Gastrocnemius medialis (tissue), 4 donors: ENCODE data around the gene RAB15. TPM values are rescaled to one million over a fixed set of nuclear protein-coding genes. Genes with fewer than 3 reads are reported as not detected.
A peak's percentile ranks its signal among the peaks of the same experiment; 100 is the strongest.

ENCODE experiments used
- ATAC-seq, 2 donors: fragments of 150-250 bp; one replicate each; pipeline ENCODE4 v1.9.1; 2016
- DNase-seq, 2 donors: peaks; one replicate each; pipeline ENCODE4 v3.0.0-alpha.2; 2019
- H3K27ac ChIP-seq, 4 donors: fragments of 200-600 bp; sonication (generic); 1 replicate in 1 of 4; 2 replicates in 3 of 4; pipeline ENCODE4 v1.5.1; 2016 to 2018; ENCODE audit warnings: mild to moderate bottlenecking in 2 of 4, moderate library complexity in 1 of 4
- H3K27me3 ChIP-seq, 3 donors: fragments of 200-600 bp; sonication (generic) in 2 of 3; 1 replicate in 1 of 3; 2 replicates in 2 of 3; pipeline versions ENCODE4 v1.5.1 to v1.6.0; 2016 to 2019; ENCODE audit warnings: mild to moderate bottlenecking in 1 of 3, moderate library complexity in 1 of 3
- H3K36me3 ChIP-seq, 2 donors: fragments of 200-600 bp; sonication (generic) in 1 of 2; one replicate each; pipeline ENCODE4 v1.5.1; 2017 to 2018
- H3K4me1 ChIP-seq, 2 donors: fragments of 200-600 bp; sonication (generic) in 1 of 2; one replicate each; pipeline ENCODE4 v1.5.1; 2016 to 2017; ENCODE audit warnings: mild to moderate bottlenecking in 2 of 2
- H3K4me3 ChIP-seq, 4 donors: fragments of 200-600 bp; sonication (generic) in 3 of 4; 1 replicate in 1 of 4; 2 replicates in 3 of 4; pipeline ENCODE4 v1.5.1; 2016 to 2019; ENCODE audit warnings: mild to moderate bottlenecking in 2 of 4
- H3K9me3 ChIP-seq, 3 donors: fragments of 200-600 bp; sonication (generic) in 2 of 3; 1 replicate in 1 of 3; 2 replicates in 2 of 3; pipeline ENCODE4 v1.5.1; 2016 to 2019
- CTCF ChIP-seq, 5 experiments: fragments of 450-650 bp in 3 of 5; fragments of 200-600 bp in 2 of 5; sonication (generic) in 2 of 5; IDR thresholded peaks in 4 of 5; conservative IDR thresholded peaks in 1 of 5; 1 replicate in 4 of 5; 2 replicates in 1 of 5; pipeline ENCODE4 v1.5.1; 2016 to 2019; ENCODE audit warnings: antibody characterized with exemption in 5 of 5, mild to moderate bottlenecking in 3 of 5, moderate library complexity in 3 of 5
- POLR2A ChIP-seq, 2 donors: fragments of 450-650 bp; IDR thresholded peaks; one replicate each; pipeline ENCODE4 v1.6.1; 2017; ENCODE audit warnings: antibody characterized with exemption in 2 of 2, mild to moderate bottlenecking in 2 of 2, moderate library complexity in 2 of 2
- in situ Hi-C, 4 donors: fragments of 200-750 bp; cut with MboI; loops; one replicate each; pipeline versions ENCODE4 v1.15.0 to v1.8.0; 2017; ENCODE audit warnings: low sequenced_read_pairs in 4 of 4
- intact Hi-C: fragments of 100-400 bp; cut with DNase I; formaldehyde crosslinking; loops from one replicate; pipeline ENCODE4 v1.15.1; 2023; ENCODE audit warnings: low total_unique reads
- total RNA-seq, 4 donors: library from RNA; depleted of rRNA; stranded (reverse); fragments of >200 nt; gene quantifications; one replicate each; pipeline versions ENCODE4 v1.1.0 to v1.2.3, GENCODE V29; 2016

RAB15 gene
- total RNA-seq, 4 donors from 2014 or later: 0.51 to 7.3 (median 2.0) TPM

- H3K9me3 ChIP-seq: no peaks in the 10 kb centered on the region
- intact Hi-C loops: no loop called here
- DNase-seq: no peak
- peaks cover 0 to 7% of the 10 kb centered on the region in 2 donors for H3K36me3 ChIP-seq
- no peak for ATAC-seq
- H3K27ac ChIP-seq: peak overlapping the region; percentile 64 to 83 (median 72)
- H3K27me3 ChIP-seq: no peaks in the 10 kb centered on the region
- in situ Hi-C loops: no loop called here
- H3K4me1 ChIP-seq: peaks cover 38 to 44% of the 10 kb centered on the region in 2 donors
- H3K4me3 ChIP-seq: no peak overlapping the region
- no peak for TF ChIP-seq CTCF (IDR thresholded peaks at IDR 0.05 in 4 of 5, conservative IDR thresholded peaks at IDR 0.05 in 1 of 5)
- no peak for TF ChIP-seq POLR2A (IDR thresholded peaks at IDR 0.05)
These were observed 34.3 kb downstream of the RAB15 start for GRCh38 chr14:64937821-64938193.

- TF ChIP-seq CTCF (IDR thresholded peaks at IDR 0.05 in 4 of 5, conservative IDR thresholded peaks at IDR 0.05 in 1 of 5): no peak
- TF ChIP-seq POLR2A (IDR thresholded peaks at IDR 0.05): no peak
- intact Hi-C loops: no loop called here
- DNase-seq (peak in 1 of 2 donors; percentile 51), ATAC-seq (peak in 1 of 2 donors; percentile 51)
- Histone ChIP-seq H3K36me3 (peaks cover 0 to 12% of the 10 kb centered on the region in 2 donors), H3K27me3 (no peaks in the 10 kb centered on the region), H3K27ac (peak overlapping the region; percentile 64 to 83 (median 72)), H3K9me3 (no peaks in the 10 kb centered on the region), H3K4me3 (no peak overlapping the region), H3K4me1 (peaks cover 38 to 44% of the 10 kb centered on the region in 2 donors)
- in situ Hi-C loops: no loop called here
These were observed 34.8 kb downstream of the RAB15 start for GRCh38 chr14:64937171-64937820.

GRCh38 chr14:64935508-64935907 is 36.6 kb downstream of the RAB15 start:
- ATAC-seq (no peak), DNase-seq (no peak)
- Histone ChIP-seq H3K4me1 (peaks cover 42 to 57% of the 10 kb centered on the region in 2 donors), H3K27me3 (no peaks in the 10 kb centered on the region), H3K9me3 (no peaks in the 10 kb centered on the region), H3K27ac (peak overlapping the region; percentile 64 to 83 (median 72)), H3K36me3 (peaks cover 0 to 19% of the 10 kb centered on the region in 2 donors), H3K4me3 (no peak overlapping the region)
- in situ Hi-C loops (no loop called here), intact Hi-C loops (no loop called here)
- TF ChIP-seq CTCF (IDR thresholded peaks at IDR 0.05 in 4 of 5, conservative IDR thresholded peaks at IDR 0.05 in 1 of 5): no peak

GRCh38 chr14:64934338-64934929 is 37.7 kb downstream of the RAB15 start:
- H3K36me3 ChIP-seq: peaks cover 0 to 24% of the 10 kb centered on the region in 2 donors
- DNase-seq: no peak
- intact Hi-C loops (no loop called here), in situ Hi-C loops (no loop called here)
- TF ChIP-seq CTCF (IDR thresholded peaks at IDR 0.05 in 4 of 5, conservative IDR thresholded peaks at IDR 0.05 in 1 of 5): no peak
- no peak for TF ChIP-seq POLR2A (IDR thresholded peaks at IDR 0.05)
- no peaks in the 10 kb centered on the region for H3K9me3 ChIP-seq
- ATAC-seq: peak; percentile 84 to 92
- no peaks in the 10 kb centered on the region for H3K27me3 ChIP-seq
- H3K27ac ChIP-seq: peak overlapping the region; percentile 64 to 83 (median 72)
- no peak overlapping the region for H3K4me3 ChIP-seq
- H3K4me1 ChIP-seq: peaks cover 51 to 68% of the 10 kb centered on the region in 2 donors
